HG02885 (cell line): ENCODE data around the gene EFNA2.

Source experiments
- ATAC-seq: cut with Tn5 transposase; IDR thresholded peaks from one replicate; pipeline ENCODE4 v1.9.1; 2021; ENCODE audit warnings: mild to moderate bottlenecking; ENCODE audit not compliant: unreplicated experiment, poor library complexity

Gene EFNA2

GRCh38 chr19:1259206-1259875 lies 26.3 kb upstream of the EFNA2 start:
- no peak for ATAC-seq

GRCh38 chr19:1259876-1260748 lies 25.6 kb upstream of the EFNA2 start:
- ATAC-seq: no peak

- peak; percentile 65 for ATAC-seq
These were observed 24.7 kb upstream of the EFNA2 start for GRCh38 chr19:1260749-1261537.

GRCh38 chr19:1261538-1261797 lies 24.2 kb upstream of the EFNA2 start:
- ATAC-seq: no peak

GRCh38 chr19:1261798-1262622 lies 23.7 kb upstream of the EFNA2 start:
- no peak for ATAC-seq

- ATAC-seq: no peak
These were observed 23.0 kb upstream of the EFNA2 start for GRCh38 chr19:1262623-1263123.

GRCh38 chr19:1263188-1263587 lies 22.5 kb upstream of the EFNA2 start:
- ATAC-seq: no peak

GRCh38 chr19:1264801-1265614 lies 20.7 kb upstream of the EFNA2 start:
- ATAC-seq: no peak

GRCh38 chr19:1265615-1266128 lies 20.0 kb upstream of the EFNA2 start:
- ATAC-seq: no peak

- peak; percentile 35 for ATAC-seq
These were observed 19.4 kb upstream of the EFNA2 start for GRCh38 chr19:1266129-1266915.

- ATAC-seq: peak; percentile 19
These were observed 18.7 kb upstream of the EFNA2 start for GRCh38 chr19:1266916-1267476.

- no peak for ATAC-seq
These were observed 18.0 kb upstream of the EFNA2 start for GRCh38 chr19:1267477-1268225.

GRCh38 chr19:1268226-1269064 lies 17.2 kb upstream of the EFNA2 start:
- no peak for ATAC-seq

- ATAC-seq: peak; percentile 61
These were observed 16.6 kb upstream of the EFNA2 start, which contains the start of gene CIRBP for GRCh38 chr19:1269065-1269477. Gene CIRBP (plus strand): TSS chr19:1269332. CDS start chr19:1270934, 1,602 bp downstream.

- ATAC-seq: peak; percentile 30
These were observed 16.0 kb upstream of the EFNA2 start for GRCh38 chr19:1269478-1270212.
